Activated gamma-delta T cell treated with Interleukin-2 at 50 U/mL for 16 hours (primary cell): ENCODE measurements around the gene PLEKHM2.
A peak's percentile ranks its signal among the peaks of the same experiment; 100 is the strongest.
"Not testable (repeated sequence)": the region's sequence is repeated elsewhere in the genome, so short reads cannot be mapped to it uniquely, and the experiment has no call there.

Experiments
- DNase-seq: peaks from one replicate; pipeline ENCODE4 v3.0.0-alpha.2; 2020

PLEKHM2 gene

DNA sequence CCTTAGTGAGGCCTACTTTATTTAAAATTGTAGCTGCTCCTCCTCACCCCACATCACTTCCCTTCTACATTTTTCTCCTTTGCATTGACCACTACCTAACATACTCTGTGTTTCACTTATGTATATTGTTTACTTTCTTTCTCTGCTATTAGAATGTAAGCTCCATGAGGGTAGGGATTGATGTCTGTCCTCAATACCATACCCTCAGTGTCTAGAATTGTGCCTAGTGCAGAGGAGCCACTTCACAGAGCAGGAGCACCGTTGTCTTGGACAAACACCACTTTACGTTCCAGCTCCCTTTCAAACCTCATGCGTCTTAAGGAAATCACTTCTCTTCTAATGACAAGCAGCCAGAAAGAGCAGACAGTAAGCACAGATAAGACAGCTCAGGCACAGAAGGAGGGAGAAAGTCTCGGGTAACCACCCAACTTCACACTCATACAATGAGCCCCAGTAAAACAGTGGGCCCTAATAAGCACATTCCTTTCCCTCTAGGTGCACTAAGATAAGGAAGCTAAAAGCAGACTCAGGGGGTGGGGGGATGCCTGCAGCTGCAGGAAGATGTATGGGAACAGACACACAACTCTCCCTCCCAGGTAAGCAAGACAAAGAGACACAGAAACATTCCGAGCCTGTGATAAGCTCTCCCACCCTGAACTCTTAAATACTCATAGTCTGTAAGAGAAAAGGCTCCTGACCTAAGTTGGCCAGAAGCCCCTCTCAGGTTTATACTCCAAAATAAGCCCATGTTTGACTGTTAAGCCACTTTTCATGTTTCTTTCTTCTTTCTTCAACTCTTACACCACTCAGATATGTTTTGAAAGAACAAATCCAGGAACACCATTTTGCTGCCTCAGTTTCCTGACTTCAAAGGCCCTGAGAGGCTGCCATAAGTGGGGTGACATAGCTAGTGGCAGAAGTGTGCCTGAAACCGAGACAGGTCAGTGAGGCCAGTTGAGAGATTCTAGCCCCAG is 7.1 kb upstream of the PLEKHM2 start:
- DNase-seq = no peak

- no peak for DNase-seq
Measured at GRCh38 chr1:15678578-15678977, 5.5 kb upstream of the PLEKHM2 start.

DNA sequence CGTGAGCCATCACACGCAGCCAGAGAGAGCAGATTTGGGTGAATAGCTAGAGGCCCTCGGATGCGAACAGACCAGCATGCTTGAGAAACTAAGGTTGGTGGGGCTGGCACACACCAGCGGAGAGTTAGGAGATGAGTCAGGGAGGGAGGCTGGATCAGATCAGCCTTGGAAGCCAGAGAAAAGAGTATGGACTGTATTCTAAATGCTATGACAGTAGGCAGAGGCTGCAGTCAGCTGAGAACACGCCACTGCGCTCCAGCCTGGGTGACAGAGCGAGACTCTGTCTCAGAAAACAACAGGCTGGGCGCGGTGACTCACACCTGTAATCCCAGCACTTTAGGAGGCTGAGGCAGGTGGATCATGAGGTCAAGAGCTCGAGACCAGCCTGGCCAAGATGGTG is 4.0 kb upstream of the PLEKHM2 start:
- no peak for DNase-seq

- no peak for DNase-seq
Measured at GRCh38 chr1:15680561-15681348, 3.4 kb upstream of the PLEKHM2 start.

DNA sequence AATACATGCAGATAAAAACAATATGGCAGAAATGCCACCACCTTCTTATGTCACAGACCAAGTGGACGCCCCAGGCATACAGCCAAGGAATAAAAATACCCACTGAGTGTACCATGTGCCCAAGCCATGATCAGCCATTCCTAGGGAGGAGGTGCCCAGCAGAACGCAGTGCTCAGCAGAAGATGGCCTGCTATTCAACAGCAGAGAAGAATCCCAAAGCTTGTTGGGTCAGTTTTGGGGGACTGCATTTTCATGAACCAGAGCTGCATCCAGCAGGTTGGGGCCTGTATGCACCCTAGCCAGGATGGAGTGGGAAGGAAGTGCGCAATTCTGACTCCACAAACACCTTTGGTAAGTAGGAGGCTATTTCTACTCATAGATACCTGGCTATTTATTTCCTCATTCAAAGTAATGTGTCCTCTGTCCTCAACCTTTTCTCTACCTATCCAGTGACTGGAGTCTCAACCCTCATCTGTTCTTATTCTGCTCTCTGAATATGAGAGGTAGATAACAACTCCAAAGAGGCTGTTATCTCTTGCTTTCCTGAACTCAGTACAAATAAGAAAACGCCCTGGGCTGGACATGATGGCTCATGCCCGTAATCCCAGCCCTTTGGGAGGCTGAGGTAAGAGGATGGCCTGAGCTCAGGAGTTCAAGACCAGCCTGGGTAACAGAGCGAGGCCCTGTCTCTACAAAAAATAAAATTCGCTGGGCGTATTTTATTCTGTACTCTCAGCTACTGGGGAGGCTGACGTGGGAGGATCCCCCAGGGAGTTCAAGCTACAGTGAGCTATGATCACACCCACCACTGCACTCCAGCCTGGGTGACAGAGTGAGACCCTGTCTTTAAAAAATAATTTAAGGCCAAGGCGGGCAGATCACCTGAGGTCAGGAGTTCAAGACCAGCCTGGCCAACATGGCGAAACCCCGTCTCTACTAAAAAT is 2.5 kb upstream of the PLEKHM2 start:
- DNase-seq = no peak

GRCh38 chr1:15682936-15683341 is 1.2 kb upstream of the PLEKHM2 start:
- DNase-seq = no peak

GRCh38 chr1:15683345-15684039 is 628 bp upstream of the PLEKHM2 start:
- DNase-seq = no peak

- peak; percentile 13 for DNase-seq
Measured at GRCh38 chr1:15684468-15685291, 560 bp downstream of the PLEKHM2 start.

- no peak for DNase-seq
Measured at GRCh38 chr1:15685820-15686219, 1.7 kb downstream of the PLEKHM2 start.

DNA sequence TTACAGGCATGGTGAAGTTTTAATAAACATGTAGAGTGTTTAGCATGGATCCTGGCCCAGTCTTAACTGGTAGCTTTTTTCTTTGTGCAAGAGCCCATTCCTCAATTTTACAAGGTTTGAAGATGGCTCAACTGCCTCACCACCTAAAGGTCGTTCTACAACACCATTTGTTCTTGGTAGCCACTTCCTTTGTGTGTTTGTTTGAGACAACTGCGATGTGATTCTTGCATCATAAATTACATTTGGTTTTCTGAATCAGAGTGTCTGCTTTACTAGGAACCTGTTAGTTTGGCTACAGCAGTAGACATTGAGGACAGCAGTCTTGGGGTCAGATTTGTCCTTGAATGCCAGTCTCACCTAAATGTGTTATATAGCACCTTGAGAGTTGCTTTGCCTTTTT is 3.3 kb downstream of the PLEKHM2 start:
- no peak for DNase-seq

DNA sequence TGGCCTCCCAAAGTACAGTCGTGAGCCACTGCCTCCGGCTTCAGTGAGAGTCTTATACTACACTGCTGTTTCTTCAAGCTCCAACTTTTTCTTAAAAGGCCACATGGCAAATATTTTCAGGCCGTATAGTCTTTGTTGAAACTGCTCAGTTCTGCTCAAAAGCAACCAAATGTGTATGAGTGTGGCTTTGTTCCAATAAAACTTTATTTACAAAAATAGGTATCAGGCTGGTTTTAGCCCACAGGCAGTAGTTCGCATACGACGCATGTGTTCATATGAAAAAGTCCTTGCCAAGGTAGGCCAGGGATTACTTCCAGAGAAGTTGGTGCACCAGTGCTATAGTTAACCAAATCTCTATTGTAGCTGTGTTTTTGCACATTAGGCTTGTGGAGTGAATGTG is 6.2 kb downstream of the PLEKHM2 start:
- DNase-seq = no peak

GRCh38 chr1:15691434-15692032 is 7.4 kb downstream of the PLEKHM2 start:
- DNase-seq = no peak

GRCh38 chr1:15692121-15692682 is 8.1 kb downstream of the PLEKHM2 start:
- no peak for DNase-seq

DNA sequence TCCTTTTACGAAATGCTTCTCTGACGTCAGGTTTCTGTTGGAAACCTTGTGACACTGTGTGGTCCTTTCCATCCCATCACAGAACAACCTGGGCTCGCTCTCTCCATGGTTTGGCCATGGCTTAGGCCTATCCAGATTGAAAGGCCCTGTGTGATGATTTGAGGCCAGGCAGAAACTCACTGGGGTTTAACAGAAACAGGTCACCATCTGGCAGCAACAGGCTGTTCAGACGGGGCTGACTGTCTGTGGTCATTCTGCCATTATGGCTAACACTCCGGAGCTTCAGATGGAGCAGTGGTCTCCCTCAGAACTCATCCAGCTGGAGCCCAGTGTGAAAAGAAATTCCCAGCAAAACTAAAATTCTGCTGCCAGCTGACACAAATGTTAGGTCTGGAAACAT is 9.3 kb downstream of the PLEKHM2 start:
- no peak for DNase-seq

- DNase-seq = peak; percentile 5
Measured at GRCh38 chr1:15696956-15697521, 12.9 kb downstream of the PLEKHM2 start.

DNA sequence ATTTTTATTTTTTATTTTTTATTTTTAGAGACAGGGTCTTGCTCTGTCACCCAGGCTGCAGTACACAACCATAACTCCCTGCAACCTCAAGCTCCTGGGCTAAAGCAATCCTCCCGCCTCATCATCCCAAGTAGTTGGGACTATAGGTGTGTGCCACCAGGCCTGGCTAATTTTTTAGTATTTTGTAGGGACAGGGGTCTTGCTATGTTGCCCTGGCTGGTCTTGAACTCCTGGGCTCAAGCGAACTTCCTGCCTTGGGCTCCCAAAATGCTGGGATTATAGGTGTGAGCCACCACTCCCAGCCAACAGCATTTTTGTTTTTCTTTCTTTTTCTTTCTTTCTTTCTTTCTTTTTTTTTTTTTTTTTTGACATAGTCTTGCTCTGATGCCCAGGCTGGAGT is 14.1 kb downstream of the PLEKHM2 start:
- DNase-seq = no peak

DNA sequence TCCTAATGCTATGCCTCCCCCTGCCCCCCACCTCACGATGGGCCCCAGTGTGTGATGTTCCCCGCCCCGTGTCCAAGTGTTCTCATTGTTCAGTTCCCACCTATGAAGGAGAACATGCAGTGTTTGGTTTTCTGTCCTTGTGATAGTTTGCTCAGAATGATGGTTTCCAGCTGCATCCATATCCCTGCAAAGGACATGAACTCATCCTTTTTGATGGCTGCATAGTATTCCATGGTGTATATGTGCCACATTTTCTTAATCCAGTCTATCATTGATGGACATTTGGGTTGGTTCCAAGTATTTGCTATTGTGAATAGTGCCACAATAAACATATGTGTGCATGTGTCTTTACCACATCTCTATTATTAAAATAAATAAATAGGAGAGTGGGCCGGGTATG is 15.2 kb downstream of the PLEKHM2 start:
- DNase-seq = not testable (repeated sequence)

DNA sequence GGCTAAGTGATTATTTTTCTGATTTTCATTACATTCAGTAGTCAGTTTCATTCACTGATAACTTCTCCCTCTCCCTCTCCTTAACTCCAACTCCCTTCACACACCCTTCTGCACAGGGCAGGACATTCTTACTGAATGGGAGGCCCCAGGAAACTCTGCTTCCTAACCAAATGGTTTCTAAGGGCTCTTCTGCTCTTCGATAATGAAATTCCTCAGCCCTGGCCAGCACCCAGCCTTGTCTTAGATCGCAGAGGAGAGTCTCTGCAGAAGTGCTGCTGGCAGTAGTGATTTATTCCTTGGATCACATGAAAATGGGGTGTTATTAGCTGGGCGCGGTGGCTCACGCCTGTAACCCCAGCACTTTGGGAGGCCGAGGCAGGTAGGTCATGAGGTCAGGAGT is 16.4 kb downstream of the PLEKHM2 start:
- DNase-seq = no peak

DNA sequence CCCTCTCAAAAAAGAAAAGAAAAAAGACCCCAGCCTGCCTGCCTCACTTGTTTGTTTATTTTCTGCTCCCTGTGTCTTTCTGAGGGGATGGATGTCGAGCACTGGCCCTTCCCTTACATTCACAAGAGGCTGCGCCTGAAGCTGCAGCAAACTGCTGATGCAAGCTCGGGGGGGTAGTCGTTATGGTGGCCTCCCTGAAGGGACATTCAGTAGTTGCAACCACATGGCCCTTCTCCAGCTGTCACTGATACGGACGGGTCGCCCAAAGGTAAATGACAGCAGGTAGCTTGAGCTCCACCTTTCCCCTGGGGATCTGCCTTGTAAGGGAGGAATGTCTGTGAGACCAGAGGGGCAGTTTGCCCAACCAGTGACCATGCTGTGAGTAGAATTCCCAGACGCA is 17.7 kb downstream of the PLEKHM2 start:
- DNase-seq = no peak
